GM12874 (cell line): ENCODE results near the gene ZNF595.
"Not testable (repeated sequence)": the region's sequence is repeated elsewhere in the genome, so short reads cannot be mapped to it uniquely, and the experiment has no call there.

Experiments
- CTCF ChIP-seq: IDR thresholded peaks from 2 replicates; pipeline ENCODE4 v1.5.1; 2011; ENCODE audit warnings: low read depth, mild to moderate bottlenecking, control low read depth, low read length, moderate library complexity; ENCODE audit not compliant: insufficient read depth

ZNF595 gene

GRCh38 chr4:52804-53479, at the start of gene ZNF595:
TSS of gene ZNF595 (plus strand) at chr4:53321. CDS start at chr4:53489, 168 bp downstream.
- not testable (repeated sequence) for TF ChIP-seq CTCF

- peak; percentile 22; the same call in 1 of the 2 replicates for TF ChIP-seq CTCF
These were observed 41.2 kb upstream of the ZNF595 start for GRCh38 chr4:11816-12417.

GRCh38 chr4:71830-72229, 18.7 kb downstream of the ZNF595 start:
- TF ChIP-seq CTCF = no peak

GRCh38 chr4:85951-86350, 32.8 kb downstream of the ZNF595 start:
- no peak for TF ChIP-seq CTCF

- TF ChIP-seq CTCF = no peak
These were observed 45.3 kb downstream of the ZNF595 start for GRCh38 chr4:98386-98785.

- no peak for TF ChIP-seq CTCF
These were observed 46.7 kb downstream of the ZNF595 start for GRCh38 chr4:99863-100262.

GRCh38 chr4:107083-107443, 53.9 kb downstream of the ZNF595 start:
- TF ChIP-seq CTCF = no peak
